GM20431 (cell line): ENCODE measurements around the gene FZD7.

Source experiments
- in situ Hi-C: fragments of 300-500 bp; cut with MseI, MboI; formaldehyde crosslinking; loops from one replicate; pipeline ENCODE4 v1.15.0; 2020; ENCODE audit warnings: low sequenced_read_pairs; ENCODE audit not compliant: unreplicated experiment

FZD7 gene

DNA sequence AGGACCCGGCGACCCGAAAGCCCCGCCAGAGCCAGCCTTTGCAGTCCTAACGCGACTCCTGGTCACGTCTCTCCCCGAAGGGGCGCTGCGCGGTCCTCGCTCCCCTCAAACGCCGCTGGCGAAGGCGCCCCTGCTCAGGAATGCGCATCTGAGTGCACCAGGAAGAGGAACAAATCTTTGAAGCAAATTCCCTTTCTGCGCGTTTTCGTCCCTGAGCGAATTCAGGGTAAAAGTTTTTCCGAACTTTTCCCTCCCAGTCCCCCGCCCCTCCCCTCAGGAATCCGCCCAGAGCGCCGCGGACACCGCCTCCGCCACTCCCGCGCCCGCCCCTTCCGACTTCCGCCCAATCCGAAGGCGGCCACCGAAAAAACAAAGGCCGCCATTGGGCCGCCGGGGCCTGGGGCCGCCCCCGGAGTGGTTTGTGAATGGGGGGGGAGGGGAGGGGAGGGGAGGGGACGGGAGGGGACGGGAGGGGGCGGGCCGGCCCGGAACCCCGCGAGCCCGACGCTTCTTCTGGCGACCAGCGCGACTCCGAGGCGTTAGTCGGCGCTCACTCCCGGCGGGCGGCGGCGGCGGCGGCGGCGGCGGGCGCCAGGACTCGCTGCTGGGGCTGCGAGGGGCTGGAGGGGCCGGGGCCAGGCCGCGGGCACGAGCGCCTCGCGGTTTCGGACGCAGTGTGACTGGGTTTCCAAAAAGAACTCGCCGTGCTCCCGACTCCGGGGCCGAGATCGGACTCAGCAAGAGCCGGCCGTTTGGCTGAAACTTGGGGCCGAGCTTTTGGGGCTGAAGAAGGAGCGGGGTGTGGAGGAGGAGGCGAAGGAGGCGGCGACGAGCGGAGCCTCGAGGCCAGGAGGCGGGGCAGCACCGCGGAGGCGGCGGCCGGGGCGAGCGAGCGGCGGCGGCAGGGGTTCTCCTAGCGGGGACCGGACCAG, at the start of gene FZD7:
FZD7 (plus strand) TSS at position 539 of the 932 bp plus-strand sequence. CDS start 793 bp downstream, outside the sequence.
- in situ Hi-C loops, result no loop called here

DNA sequence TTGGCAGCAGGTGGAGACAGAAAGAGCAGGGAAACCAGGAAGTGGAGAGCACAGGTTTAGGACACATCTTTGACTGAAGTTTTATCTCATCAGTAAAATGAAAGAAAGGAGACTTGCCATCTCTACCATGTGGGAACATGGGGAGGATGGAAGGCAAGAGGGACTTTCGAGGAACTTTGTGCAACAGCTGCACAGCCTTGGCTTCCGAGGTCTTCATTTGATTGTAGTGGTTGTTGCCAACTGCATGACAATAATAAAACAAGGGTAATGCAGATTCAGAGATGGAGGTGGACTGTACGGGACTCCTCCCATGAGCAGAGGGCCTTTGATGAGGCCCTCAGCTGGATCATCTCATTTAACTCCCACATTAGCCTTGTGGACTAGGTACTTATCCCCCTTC, 49.3 kb upstream of the FZD7 start:
- in situ Hi-C loops, result no loop called here

DNA sequence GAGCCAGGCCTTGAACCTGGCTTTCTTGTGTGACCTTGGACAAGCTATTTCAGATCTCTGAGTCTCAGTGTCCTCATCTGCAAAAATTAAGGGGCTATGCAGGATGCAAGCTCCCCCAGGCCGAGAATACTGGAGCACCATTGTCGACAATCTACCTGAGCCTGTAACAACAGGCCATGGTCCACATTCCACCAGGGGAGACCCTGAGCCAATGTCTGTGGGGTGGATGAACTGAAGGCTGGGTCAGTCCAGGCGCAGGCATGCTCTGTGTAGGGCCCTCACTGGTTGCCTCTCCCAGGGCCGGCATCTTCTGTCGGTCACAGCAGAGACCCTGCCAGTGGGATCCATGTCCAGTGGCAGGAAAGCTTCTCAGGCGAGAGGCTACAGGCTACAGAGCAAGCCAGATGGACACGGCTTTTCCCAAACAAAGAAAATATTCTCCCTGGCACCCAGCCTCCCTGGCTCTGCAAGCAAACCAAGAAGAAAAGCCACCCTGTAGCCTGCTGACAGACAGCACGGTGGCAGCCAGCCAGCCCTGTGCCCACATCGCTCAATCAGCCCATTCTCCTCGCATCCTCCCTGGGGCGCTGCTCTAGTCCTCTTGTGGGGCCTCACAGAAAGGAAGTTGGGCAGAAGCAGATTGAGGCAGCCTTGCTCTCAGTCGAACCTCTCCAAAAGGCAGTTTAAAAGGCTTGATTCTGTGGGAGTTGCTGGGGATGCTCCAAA, 48.7 kb upstream of the FZD7 start:
- in situ Hi-C loops, result no loop called here

DNA sequence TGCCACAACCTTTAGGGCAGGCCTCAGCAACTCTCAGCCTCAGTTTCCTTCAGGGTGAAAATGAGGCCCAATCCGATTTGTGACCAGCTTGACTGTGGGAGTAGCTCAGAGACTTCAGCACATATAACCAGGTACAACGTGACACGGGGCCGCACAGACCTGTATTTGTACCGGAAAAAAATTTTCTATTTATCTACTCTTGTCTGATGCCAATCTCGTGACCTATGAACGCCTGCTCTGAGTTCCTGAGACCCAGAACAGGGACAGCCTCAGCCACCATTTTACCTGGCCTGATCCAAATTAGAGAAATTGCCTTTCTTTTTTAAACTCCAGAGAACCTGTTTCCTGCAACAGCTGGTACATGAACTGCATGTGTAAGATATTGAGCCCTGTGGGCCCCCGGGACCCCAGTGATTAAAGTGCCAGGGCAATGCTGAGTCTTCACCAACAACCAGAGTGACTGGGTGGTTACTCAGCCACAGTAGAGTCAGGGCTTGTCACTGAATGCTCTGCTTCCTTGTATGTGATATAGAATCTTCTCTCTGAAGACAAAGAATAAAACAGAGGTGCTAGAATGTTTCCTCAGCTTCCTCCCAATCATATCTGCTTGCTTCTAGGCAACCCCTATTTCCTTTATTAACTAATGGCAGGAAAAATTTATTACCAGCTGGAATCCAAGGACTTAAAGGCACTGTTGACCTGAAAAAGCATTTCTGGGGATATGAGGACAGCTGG, 47.8 kb upstream of the FZD7 start:
- in situ Hi-C loops, result no loop called here

DNA sequence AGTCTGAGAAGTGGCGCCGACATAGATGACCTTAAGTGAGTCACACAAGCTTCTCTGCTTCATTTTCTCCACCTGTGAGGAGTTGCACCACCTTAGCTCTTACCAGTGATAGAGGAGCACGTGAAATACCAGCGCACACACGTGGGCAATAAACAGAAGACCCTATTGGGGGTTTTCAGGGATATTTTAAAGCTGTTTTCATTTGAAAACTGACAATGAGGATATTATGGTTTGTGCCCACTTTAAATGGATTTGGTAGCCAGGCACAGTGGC, 47.3 kb upstream of the FZD7 start:
- in situ Hi-C loops, result no loop called here

DNA sequence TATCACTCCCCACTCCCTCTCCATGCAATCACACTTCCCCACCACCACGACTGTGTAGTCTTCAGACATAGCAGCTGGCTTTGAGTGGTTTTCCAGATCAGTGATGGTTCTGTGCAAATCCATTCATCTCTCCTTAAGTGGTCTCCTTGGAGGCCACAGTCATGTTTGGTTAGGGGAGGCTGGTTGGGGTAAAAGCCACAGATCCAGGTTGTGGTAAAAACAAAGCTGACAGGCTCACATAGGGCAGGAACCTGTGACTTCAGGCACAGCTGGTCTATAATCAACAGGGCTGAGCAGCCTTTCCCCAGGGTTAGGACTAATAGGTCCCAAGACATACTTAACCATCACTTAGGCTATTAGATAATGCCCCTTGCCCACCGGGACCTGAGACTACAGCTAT, 46.2 kb upstream of the FZD7 start:
- in situ Hi-C loops, result no loop called here

DNA sequence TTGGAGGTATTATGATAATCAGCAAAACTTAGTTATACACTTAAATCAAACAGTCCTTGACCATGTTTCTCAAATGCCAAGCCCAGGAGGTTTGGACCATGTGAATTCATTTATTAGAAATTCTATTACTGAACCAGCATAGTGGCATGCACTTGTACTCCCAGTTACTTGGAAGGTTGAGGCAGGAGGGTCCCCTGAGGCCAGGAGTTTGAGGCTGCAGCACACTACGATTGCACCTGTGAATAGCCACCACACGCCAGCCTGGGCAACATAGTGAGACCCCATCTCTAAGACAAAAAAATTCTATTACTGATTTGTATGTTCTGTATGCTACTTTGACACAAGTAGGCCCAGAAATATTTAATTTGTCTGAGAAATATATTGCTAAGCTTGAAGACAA, 43.6 kb upstream of the FZD7 start:
- in situ Hi-C loops, result no loop called here

DNA sequence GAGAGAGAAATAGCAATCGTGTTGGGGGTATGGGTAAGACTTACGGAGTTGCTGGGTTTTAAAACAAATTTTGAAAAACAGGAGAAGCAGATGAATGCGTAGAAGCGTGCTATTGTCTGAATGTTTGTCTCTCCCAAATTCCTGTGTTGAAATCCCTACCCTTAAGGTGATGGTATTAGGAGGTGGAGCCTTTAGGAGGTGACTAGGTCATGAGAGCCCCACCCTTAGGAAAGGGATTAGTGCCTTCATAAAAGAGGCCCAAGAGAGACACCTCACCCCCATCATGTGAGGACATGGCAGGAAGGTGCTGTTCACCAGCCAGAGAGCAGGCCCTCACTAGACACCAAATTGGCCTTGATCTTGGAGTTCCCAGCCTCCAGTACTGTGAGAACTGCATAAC, 40.7 kb upstream of the FZD7 start:
- in situ Hi-C loops, result no loop called here

DNA sequence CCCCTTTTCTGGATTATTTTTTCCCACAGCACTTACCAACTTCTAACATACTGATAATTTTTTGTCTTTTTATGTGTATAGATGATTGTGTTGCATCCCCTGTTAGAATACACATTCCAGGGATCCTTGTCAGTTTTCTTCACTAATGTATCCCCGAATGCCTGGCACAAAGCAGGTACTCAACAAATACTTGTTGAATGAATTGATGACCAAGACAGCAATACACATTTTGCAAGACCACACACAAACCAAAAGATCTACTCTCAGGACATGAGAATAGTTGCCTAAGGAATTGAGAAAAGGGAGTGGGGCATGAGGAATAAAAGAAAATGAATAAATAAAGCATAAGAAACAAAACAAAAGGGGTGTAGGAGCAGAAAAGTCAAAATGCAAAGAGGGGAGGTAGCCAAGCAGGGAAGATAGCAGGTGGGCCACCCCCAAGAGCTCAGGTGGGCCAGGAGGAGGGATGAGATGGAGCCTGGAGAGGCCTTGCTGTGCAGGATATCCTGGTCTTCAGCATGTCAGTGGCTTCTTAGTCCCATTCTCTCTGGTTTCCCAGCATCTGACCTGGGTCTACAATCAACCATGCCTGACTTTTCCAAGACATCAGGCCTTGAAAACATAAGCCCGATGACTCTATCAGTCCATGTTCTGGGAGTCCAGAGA, 38.5 kb upstream of the FZD7 start:
- in situ Hi-C loops, result no loop called here

DNA sequence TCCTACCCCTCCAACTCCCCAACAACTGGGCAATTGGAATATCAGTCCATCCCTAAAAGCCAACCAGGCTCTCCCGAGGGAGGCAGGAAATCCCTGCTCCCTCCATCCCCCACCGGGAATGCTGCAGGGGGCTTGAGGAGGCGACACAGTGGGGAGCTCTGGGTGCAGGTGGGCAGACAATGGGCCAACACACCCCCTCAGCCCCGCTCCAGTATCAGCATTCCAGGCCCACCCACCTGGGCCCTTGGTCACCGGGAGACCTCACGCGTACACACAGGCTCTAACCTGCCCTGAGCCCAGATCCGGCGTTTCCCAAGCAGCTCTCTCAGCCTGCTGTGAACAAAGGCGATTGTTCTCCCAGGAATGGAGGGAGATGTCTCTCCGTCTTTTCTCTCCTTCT, 37.6 kb upstream of the FZD7 start:
- in situ Hi-C loops, result no loop called here

DNA sequence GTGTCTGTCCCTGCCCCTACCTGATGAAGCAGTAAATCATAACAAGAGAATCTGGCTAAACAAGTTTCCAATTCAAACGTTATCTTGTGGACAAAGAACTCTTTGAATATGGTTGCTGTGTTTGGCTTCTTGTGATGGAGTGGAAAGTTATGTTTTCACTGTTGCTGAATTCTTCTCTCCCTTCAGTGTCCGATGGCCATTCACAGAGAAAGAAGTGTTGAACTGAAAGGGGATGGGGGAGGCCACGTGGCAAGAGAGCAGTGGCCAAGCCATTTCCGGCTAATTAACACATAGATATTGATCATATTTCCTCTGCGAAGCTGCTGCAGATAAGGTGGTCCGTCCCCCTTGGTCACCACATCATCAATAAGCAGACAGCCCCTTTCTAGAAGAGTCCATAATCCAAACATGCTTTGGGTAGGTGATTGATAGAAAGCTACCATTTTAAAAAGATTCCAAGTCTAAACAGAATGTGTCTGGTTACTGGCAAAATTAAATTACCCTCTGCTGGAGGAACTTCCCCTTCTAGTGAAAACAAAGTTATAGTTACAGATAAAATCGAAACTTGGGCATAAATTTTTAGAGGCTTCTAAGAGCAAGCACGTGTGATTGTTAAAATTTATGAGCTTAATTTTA, 36.9 kb upstream of the FZD7 start:
- in situ Hi-C loops, result no loop called here

DNA sequence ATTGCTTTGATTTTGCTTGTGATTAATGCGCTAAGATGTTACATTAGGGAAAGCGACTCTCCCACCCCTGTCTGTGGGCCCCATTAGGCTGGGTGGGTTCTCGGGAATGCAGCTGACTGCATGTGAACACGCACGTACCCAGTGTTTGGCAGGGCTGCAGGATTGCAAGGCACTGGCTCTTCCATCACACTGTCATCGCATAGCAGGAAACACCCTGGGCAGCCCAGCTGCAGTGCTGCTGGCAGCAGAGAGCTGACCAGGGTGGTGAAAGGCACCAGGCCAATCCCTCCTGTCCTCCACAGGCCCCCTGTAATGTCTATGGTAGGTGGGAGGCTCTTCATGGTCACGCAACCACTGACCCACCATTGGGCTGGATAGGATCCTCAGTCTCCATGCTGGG, 34.4 kb upstream of the FZD7 start:
- in situ Hi-C loops, result no loop called here

DNA sequence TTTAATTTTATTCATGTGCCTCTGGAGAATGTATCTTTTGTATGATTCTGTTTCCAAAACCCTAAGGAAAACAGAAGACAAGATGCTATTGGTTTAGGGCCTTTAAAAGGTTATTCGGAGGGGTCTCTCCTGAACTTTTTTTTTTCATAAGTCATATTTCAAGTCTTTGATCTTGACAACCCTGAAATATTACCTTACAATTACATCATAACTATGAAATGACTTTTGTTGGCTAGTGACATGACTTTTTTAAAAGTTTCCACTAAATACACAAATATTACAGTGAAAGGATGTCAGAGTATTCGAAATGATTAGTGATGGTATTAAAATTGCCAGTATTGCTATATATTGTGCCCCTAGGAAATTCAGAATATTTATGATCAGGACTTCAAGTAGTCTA, 31.8 kb upstream of the FZD7 start:
- in situ Hi-C loops, result no loop called here

DNA sequence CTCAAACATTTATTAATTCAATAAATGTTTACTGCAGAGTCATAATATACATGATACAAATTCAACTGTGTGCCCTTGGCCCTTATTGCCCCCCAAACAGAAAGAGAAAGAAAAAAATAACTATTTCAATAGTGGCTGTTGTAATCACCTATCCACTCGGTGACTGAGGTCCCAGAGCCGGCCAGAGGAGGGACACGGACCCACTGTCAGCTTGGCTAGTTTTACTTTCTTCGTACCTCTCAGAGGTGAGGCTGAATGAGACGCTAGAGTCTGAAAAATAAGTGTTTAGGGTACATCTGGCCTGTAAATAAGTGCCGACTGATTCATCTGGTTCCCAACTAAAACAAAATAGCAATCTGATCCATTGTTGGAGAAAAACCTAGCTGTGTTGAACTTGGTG, 31.3 kb upstream of the FZD7 start:
- in situ Hi-C loops, result no loop called here

DNA sequence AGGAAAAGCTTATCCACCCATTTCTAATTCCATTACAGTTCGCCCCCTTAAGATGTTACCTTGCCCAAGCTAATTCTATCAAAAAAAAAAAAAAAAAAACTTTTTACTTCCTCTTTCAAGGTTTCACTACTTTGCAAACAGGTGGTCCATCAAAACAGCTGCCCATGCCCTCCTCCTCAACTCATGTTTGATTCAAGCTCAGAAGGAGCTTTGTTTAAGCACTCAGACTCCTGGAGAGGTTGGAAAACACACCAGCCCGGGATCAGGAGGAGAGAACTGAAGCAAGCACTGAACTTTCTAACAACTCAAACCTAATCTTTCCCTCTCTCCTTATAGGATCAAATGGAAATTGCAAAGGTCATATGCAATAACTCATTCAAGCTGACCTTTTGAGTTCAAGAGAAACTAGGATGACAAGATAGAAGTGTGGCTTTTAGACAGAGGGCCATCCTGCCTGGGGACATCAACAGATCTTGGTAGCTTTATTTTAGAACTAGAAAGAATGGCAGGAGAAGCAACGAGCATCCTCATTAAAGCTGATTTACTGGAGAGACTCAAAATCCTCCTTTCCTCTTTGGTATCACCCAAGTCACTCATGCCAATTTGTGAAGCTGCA, 28.3 kb upstream of the FZD7 start:
- in situ Hi-C loops, result no loop called here

DNA sequence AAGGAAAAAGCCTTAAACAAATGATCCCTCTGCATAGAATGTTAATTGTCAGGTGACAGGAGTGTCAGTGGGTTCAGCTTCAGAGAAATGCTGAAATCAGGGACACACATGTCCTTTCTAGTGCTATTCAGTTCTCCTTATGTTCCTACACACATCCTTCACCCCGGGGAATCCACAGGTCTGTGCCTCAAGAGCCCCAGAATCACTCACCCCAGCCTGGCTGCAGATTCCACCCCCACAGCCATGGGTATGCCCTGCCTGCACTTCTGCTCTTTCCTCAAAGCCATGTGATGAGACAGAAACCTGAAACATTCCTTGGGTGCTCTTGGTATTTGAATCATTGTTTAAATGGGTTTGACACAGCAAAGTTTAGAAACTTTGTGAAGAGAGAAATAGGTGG, 27.4 kb upstream of the FZD7 start:
- in situ Hi-C loops, result no loop called here

DNA sequence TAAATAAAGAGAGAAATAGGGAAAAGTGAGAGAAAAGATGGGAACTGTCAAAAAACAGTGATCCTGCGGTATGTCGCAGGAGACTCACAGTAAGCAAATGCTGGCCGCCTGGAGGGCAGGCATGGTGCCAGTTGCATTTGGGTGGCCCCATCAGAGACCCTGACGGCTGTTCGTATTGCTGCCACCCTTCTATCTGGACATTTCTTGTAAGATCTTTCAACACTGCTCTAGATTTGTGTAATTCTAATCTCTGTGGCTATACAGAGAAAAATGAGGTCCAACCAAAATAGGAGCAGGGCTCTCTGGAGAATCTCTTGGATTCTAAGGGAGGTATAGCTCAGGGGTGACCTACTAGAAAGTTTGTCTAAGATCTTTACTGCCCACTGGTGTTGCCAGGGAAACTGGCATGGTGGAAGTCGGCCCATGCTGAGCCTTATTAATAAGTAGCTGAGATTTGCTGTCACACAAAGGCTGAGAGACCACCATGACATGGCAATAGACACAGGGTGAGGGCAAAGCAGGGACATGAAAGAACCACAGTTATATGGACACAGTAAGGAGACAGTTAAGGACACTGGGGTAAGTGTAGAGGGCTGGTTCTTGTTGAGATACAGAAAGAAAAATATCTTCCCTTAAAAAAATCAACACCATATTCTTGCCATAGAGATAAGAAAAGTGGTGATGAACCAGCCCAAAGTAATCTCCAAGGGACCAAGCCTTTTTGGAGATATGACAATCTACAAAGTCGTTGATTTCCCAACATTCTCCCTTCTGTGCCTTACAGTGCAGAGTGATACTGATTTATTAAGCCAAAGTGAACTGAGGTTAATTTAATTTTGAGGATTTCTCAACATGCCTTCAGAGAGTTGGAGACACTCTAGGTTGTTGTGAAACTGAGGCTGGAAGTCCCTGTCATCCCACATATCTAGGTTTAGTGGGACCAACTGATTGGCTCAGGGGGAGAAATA, 26.4 kb upstream of the FZD7 start:
- in situ Hi-C loops, result no loop called here

DNA sequence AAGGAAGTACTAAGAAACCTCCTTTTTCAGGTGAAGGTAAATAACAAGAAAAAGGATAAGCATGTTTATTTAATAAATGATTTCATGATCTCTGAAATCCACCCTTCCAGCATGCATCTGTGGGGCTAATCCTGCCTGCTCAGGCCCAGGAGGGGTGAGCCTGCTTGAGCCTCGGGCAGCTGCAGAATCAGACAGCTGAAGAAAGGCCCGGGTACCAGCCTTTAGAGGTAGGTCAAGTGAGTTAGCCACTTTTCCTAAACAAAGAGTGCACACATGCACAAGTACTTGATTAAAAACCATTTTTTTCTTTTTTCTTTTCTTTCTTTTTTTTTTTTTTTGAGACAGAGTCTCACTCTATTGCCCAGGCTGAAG, 25.7 kb upstream of the FZD7 start:
- in situ Hi-C loops, result no loop called here
